Omental fat pad (tissue), 4 donors: ENCODE data around the gene TLE1. TPM values are rescaled to one million over a fixed set of nuclear protein-coding genes. Genes with fewer than 3 reads are reported as not detected.
"Not testable (repeated sequence)": the region's sequence is repeated elsewhere in the genome, so short reads cannot be mapped to it uniquely, and the experiment has no call there.

Experiments
- ATAC-seq: fragments of 150-250 bp; one replicate; pipeline ENCODE4 v1.9.1; 2016; ENCODE audit warnings: mild to moderate bottlenecking, moderate library complexity; ENCODE audit not compliant: low FRiP score
- DNase-seq: peaks from one replicate; pipeline ENCODE4 v3.0.0-alpha.2; 2019; ENCODE audit warnings: low spot score
- CTCF ChIP-seq, 3 donors: fragments of 450-650 bp; IDR thresholded peaks; one replicate each; pipeline ENCODE4 v1.5.1; 2016 to 2017; ENCODE audit warnings: antibody characterized with exemption in 3 of 3, mild to moderate bottlenecking in 3 of 3, moderate library complexity in 2 of 3
- total RNA-seq, 4 donors: library from RNA; depleted of rRNA; stranded (reverse); fragments of >200 nt; gene quantifications; one replicate each; pipeline ENCODE4 v1.1.0, GENCODE V29; 2016

TLE1 gene
- total RNA-seq = 100 to 1,000 TPM in 1 of 4 donors, 10 to 100 TPM in 3; 75.3 to 136 (median 80.1) TPM

- peak; percentile 96 for ATAC-seq
- TF ChIP-seq CTCF (IDR thresholded peaks at IDR 0.05) = no peak
- DNase-seq = peak; percentile 91
Measured at GRCh38 chr9:81689343-81690175, at the start of gene TLE1. TSS of gene TLE1 (minus strand) at chr9:81689547. CDS start at chr9:81688240, 1,307 bp downstream.

GRCh38 chr9:81737871-81738507, 48.6 kb upstream of the TLE1 start:
- TF ChIP-seq CTCF (IDR thresholded peaks at IDR 0.05) = no peak
- ATAC-seq (peak; percentile 73), DNase-seq (no peak)

GRCh38 chr9:81730498-81730897, 41.2 kb upstream of the TLE1 start:
- ATAC-seq, DNase-seq: not testable (repeated sequence)

GRCh38 chr9:81729135-81729534, 39.8 kb upstream of the TLE1 start:
- TF ChIP-seq CTCF (IDR thresholded peaks at IDR 0.05) = no peak
- ATAC-seq (no peak), DNase-seq (no peak)

GRCh38 chr9:81724242-81724889, 35.0 kb upstream of the TLE1 start:
- DNase-seq = no peak
- TF ChIP-seq CTCF (IDR thresholded peaks at IDR 0.05) = no peak
- ATAC-seq = no peak

GRCh38 chr9:81722277-81722676, 32.9 kb upstream of the TLE1 start:
- ATAC-seq = no peak

More at GRCh38 chr9:81722277-81722676, 32.9 kb upstream of the TLE1 start:
- TF ChIP-seq CTCF (IDR thresholded peaks at IDR 0.05) = no peak
- no peak for DNase-seq
